GM19468 (cell line): Measurements from ENCODE around the gene CLDN16.

Experiments
- ATAC-seq: cut with Tn5 transposase; IDR thresholded peaks from one replicate; pipeline ENCODE4 v1.9.1; 2021; ENCODE audit warnings: mild to moderate bottlenecking, moderate library complexity, moderate number of reproducible peaks; ENCODE audit not compliant: unreplicated experiment; ENCODE audit errors: extremely low read depth

Gene CLDN16

GRCh38 chr3:190433626-190434025, 45.7 kb downstream of the CLDN16 start:
- no peak for ATAC-seq

DNA sequence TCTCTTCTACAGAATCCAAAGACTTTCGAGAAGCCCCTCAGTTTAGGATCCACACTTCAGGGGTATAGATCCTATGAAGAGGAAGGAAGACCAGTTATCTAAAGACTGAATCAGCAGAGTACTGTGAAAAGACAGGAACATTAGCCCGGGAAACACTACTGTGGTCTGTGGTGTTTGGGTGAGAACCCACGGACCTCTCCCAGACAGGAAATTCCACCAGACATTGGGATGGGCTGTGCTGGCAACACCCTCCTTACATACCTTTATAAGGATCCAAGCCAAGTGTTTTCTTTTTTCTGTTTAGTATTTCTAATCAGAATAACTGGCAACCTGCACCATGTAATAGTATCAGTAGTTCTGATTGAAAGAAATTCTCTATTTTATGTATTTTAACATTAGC, 47.7 kb downstream of the CLDN16 start:
- no peak for ATAC-seq

GRCh38 chr3:190436331-190436730, 48.4 kb downstream of the CLDN16 start:
- no peak for ATAC-seq

DNA sequence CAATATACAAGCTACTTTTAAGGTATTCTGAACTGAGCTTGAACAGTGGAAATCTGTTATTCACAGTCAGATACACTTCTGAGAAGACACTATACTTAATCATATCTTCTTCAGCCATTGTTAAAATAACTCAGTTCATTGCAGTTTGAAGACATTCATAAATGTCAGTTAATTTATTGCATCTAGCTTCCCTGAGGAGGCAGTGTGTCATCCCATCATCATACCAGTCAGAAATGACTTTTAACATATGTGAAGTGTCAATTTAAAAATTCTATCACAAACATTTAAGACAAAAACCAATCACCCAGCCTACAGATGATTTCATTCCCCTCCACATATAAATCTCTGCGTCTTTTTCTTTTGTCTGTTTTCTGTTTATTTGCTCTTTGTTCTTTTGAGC, 54.3 kb downstream of the CLDN16 start:
- ATAC-seq: no peak

DNA sequence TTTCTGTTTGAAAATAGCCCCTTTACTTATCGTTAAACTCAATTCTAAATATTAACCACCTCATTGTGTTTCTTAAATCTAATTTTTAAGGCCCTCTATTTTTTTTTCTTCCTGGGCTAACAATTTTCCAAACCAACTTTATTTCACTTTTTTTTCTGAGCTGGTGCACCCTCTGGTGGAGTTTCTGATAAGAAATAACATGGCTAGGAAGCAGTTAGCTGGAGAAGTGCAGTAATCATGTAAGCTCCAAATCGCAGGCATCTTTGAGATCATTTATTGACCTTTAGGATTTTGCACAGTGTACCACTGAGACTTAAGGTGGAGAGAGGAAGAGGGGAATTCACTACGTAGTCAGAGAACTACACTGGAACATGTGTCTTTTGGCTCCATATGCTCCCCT, 55.3 kb downstream of the CLDN16 start:
- ATAC-seq: no peak

DNA sequence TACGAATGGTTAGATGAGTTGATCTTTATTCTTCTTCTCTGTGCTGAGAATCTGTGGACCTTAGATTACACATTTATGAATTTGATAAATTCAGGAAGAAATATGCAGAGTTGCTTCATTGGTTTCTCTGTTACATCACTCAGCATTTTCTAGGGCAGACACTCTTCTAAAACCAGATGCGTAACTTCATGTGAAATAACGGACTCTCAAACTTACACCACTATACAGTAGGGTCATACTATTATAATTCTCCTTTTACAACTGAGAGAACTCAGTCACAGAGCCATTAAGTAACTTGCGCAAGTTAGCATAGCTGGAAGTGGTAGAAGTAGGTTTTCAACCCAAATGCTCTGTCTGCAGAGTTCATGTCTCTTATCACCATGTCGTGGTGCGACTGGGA, 56.0 kb downstream of the CLDN16 start:
- ATAC-seq: no peak

DNA sequence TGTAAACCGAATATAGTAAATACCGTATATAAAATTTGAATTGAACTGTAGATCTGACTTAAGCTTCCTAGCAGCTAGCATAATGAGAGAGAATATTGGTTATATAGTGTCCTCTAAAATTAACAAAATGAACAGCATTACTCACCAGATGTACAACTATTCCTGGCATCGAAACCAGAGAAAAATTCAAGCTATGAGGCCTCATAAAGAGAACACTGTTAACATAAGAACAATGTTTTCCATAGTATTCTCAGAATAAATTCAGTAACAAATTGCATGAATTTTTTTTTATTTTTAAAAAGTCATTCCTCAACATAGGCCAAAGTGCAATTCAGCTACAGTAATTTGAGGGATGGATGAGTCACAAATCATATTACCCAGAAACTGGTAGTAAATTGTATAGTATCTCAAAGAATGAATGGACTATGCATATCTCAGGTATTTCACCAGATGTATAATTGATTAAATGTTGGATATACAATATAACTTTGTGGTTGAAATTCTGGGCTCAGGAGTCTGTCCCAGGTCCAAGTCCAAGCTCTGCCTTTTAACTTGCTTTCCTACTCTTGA, 56.7 kb downstream of the CLDN16 start:
- no peak for ATAC-seq

DNA sequence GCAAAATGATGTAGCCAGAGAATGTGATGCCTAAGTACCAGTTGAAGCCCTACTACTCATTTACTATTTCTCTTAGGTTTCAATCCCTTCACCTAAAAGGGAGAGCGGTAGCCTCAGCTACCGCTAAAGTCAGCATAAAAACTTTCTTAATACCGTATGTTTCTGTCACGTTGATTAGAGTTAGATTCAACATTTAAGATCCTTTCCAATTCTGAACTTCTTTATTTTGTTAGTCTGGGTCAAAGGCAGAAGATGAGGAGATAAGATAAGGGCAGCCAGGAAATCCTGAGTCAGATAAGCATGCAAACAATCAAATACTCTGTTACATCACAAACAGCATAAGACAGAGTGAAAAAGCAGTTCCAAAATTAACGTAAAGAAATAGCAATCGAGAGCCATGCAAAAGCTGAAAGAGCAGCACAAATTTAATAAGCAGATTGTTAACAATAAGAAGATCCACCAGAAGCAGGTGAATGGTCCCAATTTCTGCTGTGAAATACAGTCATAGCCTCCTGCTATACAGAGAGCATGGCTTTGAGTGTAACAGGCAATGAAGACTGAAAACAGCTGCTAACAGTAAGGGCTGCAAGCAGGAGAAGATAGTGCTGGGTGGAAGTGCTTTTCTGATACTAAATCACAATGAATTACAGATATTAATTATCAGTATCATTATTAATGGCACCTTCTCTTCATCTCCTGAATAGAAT, 58.8 kb downstream of the CLDN16 start:
- ATAC-seq: no peak

DNA sequence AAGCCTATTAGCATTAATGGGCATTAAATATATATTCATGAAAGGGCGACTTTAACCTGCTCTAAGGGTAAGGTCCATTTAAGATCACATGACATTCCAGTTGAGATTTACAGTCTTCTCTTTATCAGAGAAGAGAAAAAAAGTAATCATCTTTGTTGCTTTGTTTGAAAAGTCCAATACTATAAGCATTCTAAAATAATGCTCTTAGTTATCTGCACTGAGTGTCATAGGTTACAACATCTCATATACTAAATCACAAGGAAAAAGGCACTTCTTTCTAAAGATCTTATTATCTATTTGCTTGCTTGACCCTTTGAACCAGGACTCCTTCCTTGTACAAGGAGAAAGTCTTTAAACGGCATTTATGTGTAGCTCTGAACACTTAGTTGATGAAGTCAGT, 60.3 kb downstream of the CLDN16 start:
- ATAC-seq: no peak

DNA sequence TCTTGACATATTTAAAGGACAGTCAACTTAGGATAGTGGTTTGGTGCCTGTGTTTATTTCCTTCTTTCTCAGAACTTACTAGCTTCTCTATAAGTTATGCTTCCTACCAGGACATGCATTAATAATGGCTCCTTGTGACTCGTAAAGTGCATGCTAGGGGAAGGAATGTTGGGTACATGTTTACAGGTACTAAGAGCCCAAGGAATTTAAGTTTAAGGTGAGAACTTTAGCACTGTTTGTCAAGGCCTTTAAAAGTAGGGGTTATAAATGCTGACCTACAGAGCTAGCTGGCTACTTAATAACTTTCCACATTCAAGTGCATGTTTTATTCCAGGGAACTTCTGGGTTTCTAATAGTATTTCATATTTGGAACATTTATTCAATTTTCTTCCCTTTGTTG, 61.8 kb downstream of the CLDN16 start, which contains the start of gene TMEM207:
TMEM207 (minus strand) TSS at position 101 of the 400 bp plus-strand sequence; CDS start at position 9, 92 bp downstream.
- ATAC-seq: no peak

DNA sequence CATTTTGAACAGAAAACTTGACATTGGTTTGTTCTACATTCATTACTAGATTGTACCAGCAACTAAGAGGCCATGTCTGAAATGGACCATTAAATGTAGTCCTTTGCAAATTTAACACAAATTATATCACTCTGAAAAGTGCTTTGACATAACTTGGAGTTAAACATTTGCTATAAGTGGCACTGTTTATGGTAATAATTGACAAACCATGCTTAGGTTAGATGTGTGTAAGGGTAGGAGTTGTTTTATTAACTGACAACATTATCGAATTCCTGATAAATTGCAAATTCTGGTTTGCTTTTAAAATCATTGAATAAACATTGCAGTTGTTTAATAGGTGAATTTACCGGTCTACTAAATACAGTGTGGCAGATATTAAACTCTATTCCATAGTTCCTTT, 67.9 kb downstream of the CLDN16 start:
- ATAC-seq: no peak

GRCh38 chr3:190456770-190457169, 68.8 kb downstream of the CLDN16 start:
- ATAC-seq: no peak

GRCh38 chr3:190458040-190458439, 70.1 kb downstream of the CLDN16 start:
- no peak for ATAC-seq
